Ovary (tissue), 9 donors: ENCODE measurements around the gene E2F6. TPM values are rescaled to one million over a fixed set of nuclear protein-coding genes. Genes with fewer than 3 reads are reported as not detected.

Experiments
- DNase-seq, 5 donors: peaks; one replicate each; pipeline ENCODE4 v3.0.0-alpha.2; 2019 to 2020
- H3K27ac ChIP-seq, 2 donors: fragments of 200-600 bp; one replicate each; pipeline versions ENCODE4 v1.5.1 to v1.8.0; 2019 to 2022
- H3K27me3 ChIP-seq: fragments of 200-600 bp; one replicate; pipeline ENCODE4 v1.8.0; 2022
- H3K36me3 ChIP-seq: fragments of 200-600 bp; sonication (generic); one replicate; pipeline ENCODE4 v1.5.1; 2019
- H3K4me1 ChIP-seq: one replicate; pipeline ENCODE4 v1.8.1; 2013; ENCODE audit warnings: mild to moderate bottlenecking, moderate library complexity; ENCODE audit not compliant: insufficient read depth
- H3K4me3 ChIP-seq: fragments of 200-600 bp; sonication (generic); one replicate; pipeline ENCODE4 v1.5.1; 2017
- H3K9me3 ChIP-seq, 2 donors: fragments of 200-600 bp in 1 of 2; sonication (generic) in 1 of 2; one replicate each; pipeline versions ENCODE4 v1.5.1 to v1.8.1; 2013 to 2019; ENCODE audit warnings: mild to moderate bottlenecking in 1 of 2, moderate library complexity in 1 of 2
- EP300 ChIP-seq: sonication (generic); formaldehyde crosslinking; IDR thresholded peaks from one replicate; pipeline ENCODE4 v1.6.1; 2017; ENCODE audit warnings: antibody characterized with exemption
- POLR2A ChIP-seq: fragments of 450-650 bp; IDR thresholded peaks from one replicate; pipeline ENCODE4 v1.6.1; 2017; ENCODE audit warnings: antibody characterized with exemption, mild to moderate bottlenecking, moderate library complexity
- WGBS, 3 donors: extraction: QIAGEN DNeasy Blood & Tissue Kit in 1 of 3; methylation state at CpG; one replicate each; pipeline versions ENCODE4 v1.1.5 to v1.1.7; 2013 to 2017; 5-methylcytosine and 5-hydroxymethylcytosine counted together
- intact Hi-C, 4 donors: fragments of 100-400 bp; cut with DNase I; formaldehyde crosslinking; loops; one replicate each; pipeline versions ENCODE4 v1.11.0 to v1.15.1; 2022 to 2023
- polyA plus RNA-seq, 2 donors: library from polyadenylated mRNA; stranded (reverse); fragments of 200-250 nt in 1 of 2; fragments of 350-450 nt in 1 of 2; fragmentation: Illumina TruSeq in 1 of 2; extraction: RNeasy Lipid Tissue Mini Kit (QIAGEN cat#74804) in 1 of 2; gene quantifications; one replicate each; pipeline ENCODE4 v1.2.3, GENCODE V29; 2013 to 2014
- total RNA-seq, 7 donors: library from RNA; depleted of rRNA in 2 of 7; stranded (reverse); fragments of >200 nt in 2 of 7; fragmentation: NEBNext Ultra II Directional in 3 of 7; extraction: Animal tissue kit (Norgen Biotek cat#: 25700) in 3 of 7; gene quantifications; one replicate each; pipeline versions ENCODE4 v1.1.0 to v1.2.4, GENCODE V29; 2016 to 2023
- TF ChIP-seq, protein P1 (sequence below), 3 donors: fragments of 450-650 bp in 2 of 3; fragments of 200-600 bp in 1 of 3; IDR thresholded peaks; one replicate each; pipeline versions ENCODE4 v1.5.1 to v1.8.0; 2016 to 2022; ENCODE audit warnings: antibody characterized with exemption in 3 of 3, mild to moderate bottlenecking in 1 of 3
- donor health status: DM: no; HTN: no; CAD: no; lungs with moderate emphysema.
- donor health status: DM: no; HTN: no; CAD: no.
- donor health status: Bipolar disorder and iron deficiency.
- donor health status: DM: yes; HTN: yes; CAD: no.
- donor health status: DM: no; HTN: no; CAD: no.
- donor health status: DM: yes; HTN: yes; CAD: no.

Gene E2F6
- total and polyA plus RNA-seq, 9 donors, result 9.9 to 19.6 (median 14.9) TPM

DNA sequence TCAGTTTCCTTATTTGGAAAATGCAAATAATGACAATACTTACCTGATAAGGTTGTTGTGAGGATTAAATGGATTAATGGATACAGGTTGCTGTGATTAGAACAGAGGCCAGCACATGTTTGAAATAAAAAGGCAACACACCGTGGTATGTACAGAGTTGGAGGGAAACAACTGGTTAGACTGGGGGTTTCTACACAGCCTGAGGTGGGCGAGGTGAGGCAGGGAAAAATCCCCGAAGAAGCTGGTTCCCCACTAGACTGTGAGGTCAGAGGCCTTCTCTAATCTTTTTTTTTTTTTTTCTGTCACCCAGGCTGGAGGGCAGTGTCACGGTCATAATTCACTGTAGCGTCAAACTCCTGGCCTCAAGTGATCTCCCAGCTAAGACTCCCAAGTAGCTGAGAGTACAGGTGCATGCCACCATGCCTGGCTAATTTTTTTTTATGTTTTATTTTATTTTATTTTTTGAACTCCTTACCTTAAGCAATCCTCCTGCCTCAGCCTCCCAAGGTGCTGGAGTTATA is 1.2 kb upstream of the E2F6 start:
- no peaks in the 10 kb centered on the region for H3K9me3 ChIP-seq
- H3K27me3 ChIP-seq, result no peaks in the 10 kb centered on the region
- intact Hi-C loops, result no loop called here
- TF ChIP-seq, protein P1, sequence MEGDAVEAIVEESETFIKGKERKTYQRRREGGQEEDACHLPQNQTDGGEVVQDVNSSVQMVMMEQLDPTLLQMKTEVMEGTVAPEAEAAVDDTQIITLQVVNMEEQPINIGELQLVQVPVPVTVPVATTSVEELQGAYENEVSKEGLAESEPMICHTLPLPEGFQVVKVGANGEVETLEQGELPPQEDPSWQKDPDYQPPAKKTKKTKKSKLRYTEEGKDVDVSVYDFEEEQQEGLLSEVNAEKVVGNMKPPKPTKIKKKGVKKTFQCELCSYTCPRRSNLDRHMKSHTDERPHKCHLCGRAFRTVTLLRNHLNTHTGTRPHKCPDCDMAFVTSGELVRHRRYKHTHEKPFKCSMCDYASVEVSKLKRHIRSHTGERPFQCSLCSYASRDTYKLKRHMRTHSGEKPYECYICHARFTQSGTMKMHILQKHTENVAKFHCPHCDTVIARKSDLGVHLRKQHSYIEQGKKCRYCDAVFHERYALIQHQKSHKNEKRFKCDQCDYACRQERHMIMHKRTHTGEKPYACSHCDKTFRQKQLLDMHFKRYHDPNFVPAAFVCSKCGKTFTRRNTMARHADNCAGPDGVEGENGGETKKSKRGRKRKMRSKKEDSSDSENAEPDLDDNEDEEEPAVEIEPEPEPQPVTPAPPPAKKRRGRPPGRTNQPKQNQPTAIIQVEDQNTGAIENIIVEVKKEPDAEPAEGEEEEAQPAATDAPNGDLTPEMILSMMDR (IDR thresholded peaks at IDR 0.05), result no peak
- TF ChIP-seq POLR2A (no peak), EP300 (no peak)
- H3K36me3 ChIP-seq, result no peaks in the 10 kb centered on the region
- DNase-seq, result no peak
- H3K27ac ChIP-seq, result no peak overlapping the region
- peaks cover 11% of the 10 kb centered on the region for H3K4me1 ChIP-seq
- WGBS, 3 donors, result 85 to 88% (median 85%) methylated on average over 5 of the region's 5 CpGs
- no peak overlapping the region for H3K4me3 ChIP-seq

DNA sequence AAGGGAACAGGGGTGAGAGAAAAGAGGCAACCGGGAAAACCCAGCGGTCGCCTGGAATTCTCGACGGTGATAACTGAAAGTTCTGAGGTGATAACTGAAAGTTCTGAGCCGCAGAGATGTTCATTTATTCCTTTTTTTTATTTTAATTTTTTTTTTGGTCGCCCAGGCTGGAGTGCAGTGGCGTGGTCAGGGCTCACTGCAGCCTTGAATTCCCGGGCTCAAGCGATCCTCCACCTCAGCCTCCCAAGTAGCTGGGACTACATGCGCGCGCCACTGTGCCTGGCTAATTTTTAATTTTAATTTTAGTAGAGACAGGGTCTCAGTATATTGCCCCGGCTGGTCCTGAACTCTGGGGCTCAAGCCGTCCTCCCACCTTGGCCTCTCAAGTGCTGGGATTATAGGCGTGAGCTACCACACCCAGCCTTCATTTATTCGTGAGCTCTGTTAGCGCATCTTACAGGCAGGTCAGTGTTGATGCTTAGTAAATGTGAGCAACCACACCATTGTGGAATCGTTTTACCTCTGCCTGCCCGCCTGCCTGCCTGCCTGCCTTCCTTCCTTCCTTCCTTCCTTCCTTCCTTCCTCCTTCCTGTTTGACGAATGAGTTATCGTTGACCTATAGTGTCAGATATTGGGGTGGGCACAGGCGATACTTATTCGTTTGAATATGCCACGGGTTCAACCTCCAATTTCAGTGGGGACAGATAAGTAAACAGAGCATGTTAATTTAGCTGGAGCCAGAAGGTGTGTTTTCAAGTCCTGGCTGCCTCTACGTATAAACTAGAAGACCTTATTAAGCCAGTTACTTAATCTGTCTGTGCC is 557 bp upstream of the E2F6 start:
- Histone ChIP-seq H3K4me3 (peak overlapping the region; percentile 64), H3K36me3 (no peaks in the 10 kb centered on the region), H3K4me1 (peaks cover 11% of the 10 kb centered on the region), H3K27ac (no peak overlapping the region), H3K9me3 (no peaks in the 10 kb centered on the region), H3K27me3 (no peaks in the 10 kb centered on the region)
- intact Hi-C loops, result no loop called here
- TF ChIP-seq, protein P1 (IDR thresholded peaks at IDR 0.05), result no peak
- TF ChIP-seq EP300 (no peak), POLR2A (no peak)
- no peak for DNase-seq
- WGBS, 3 donors, result 18 to 33% (median 28%) methylated on average over 26 of the region's 26 CpGs

DNA sequence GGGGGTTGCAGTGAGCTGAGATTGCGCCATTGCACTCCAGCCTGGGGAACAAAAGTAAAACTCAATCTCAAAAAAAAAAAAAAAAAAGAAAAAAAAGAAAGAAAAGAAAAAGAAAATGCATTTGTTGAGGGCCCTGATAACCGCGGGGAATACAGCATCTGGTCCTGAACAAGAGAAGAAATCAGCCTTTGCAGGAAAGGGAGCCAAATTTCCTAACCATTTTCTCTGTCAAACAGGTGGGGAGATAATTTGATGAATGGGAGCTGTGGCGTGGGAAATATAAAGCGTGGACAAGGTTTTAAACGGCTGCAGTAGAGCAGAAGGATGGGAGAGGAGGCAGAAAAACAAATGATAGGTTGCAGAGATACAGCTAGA is 864 bp downstream of the E2F6 start:
- H3K4me3 ChIP-seq, result peak overlapping the region; percentile 64
- no peaks in the 10 kb centered on the region for H3K36me3 ChIP-seq
- TF ChIP-seq, protein P1 (IDR thresholded peaks at IDR 0.05), result no peak
- TF ChIP-seq EP300, result no peak
- TF ChIP-seq POLR2A, result no peak
- no peak for DNase-seq
- intact Hi-C loops, result no loop called here
- peaks cover 12% of the 10 kb centered on the region for H3K4me1 ChIP-seq
- WGBS, 3 donors, result 26 to 38% (median 27%) methylated on average over 6 of the region's 6 CpGs
- peak overlapping the region in 1 of 2 donors; percentile 86 for H3K27ac ChIP-seq
- H3K9me3 ChIP-seq, result no peaks in the 10 kb centered on the region
- H3K27me3 ChIP-seq, result no peaks in the 10 kb centered on the region

DNA sequence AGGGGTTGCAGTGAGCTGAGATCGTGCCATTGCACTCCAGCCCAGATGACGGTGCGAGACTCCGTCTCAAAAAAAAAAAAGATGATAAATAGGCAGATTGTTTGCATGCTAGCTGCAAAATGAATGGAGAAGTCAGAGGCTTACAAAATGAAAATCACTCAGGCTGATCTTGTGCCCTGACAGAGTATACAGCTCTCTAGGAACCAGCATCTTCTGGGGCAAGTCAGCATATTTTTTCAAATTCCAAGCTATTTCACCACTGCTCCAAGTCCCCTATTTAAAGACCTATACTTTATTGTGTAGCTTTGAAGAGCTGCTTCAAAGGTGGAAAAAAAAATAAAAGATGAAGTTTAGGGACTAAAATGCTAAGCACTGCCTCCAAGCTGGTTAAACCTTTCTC is 6.1 kb downstream of the E2F6 start:
- no peaks in the 10 kb centered on the region for H3K36me3 ChIP-seq
- H3K4me3 ChIP-seq, result no peak overlapping the region
- TF ChIP-seq, protein P1 (IDR thresholded peaks at IDR 0.05), result no peak
- TF ChIP-seq EP300, result no peak
- no peak for TF ChIP-seq POLR2A
- no peak overlapping the region for H3K27ac ChIP-seq
- no peak for DNase-seq
- peaks cover 15% of the 10 kb centered on the region for H3K4me1 ChIP-seq
- H3K27me3 ChIP-seq, result no peaks in the 10 kb centered on the region
- no peaks in the 10 kb centered on the region for H3K9me3 ChIP-seq
- intact Hi-C loops, result no loop called here
- WGBS, 3 donors, result 89 to 94% (median 91%) methylated on average over 4 of the region's 4 CpGs
